K562 (cell line): ENCODE data around the gene CHRDL2. TPM values are rescaled to one million over a fixed set of nuclear protein-coding genes. Genes with fewer than 3 reads are reported as not detected.

Source experiments
- ATAC-seq: fragments of 200-7000 bp; cut with Tn5 transposase; 3 replicates; pipeline ENCODE4 v1.9.1; 2020; ENCODE audit warnings: moderate library complexity
- BruUV-seq: library from RNA; stranded (reverse); fragments of 400-500 nt; replicated peaks from 2 replicates; lab custom pipeline; 2021; lab: Mats Ljungman, UMichigan
- CTCF ChIA-PET: fragments of 300-600 bp; formaldehyde crosslinking; extraction: SDS; loops from one replicate; lab custom pipeline; 2021; ENCODE audit warnings: low intra/inter-chr PET ratio; lab: Yijun Ruan, JAX
- POLR2A ChIA-PET: fragments of 300-600, 350-650 bp; sonication (Branson Sonifier 250); formaldehyde crosslinking; extraction: SDS; loops from one replicate; lab custom pipeline; 2021; ENCODE audit warnings: antibody characterized with exemption, inconsistent platforms; lab: Yijun Ruan, JAX
- DNase-seq, 4 experiments: peaks; one replicate each; pipeline versions ENCODE4 v3.0.0 to v3.0.0-alpha.2; 2011 to 2018; ENCODE audit warnings: low spot score in 3 of 4, mixed read lengths in 3 of 4; ENCODE audit errors: extremely low read depth in 1 of 4
- FAIRE-seq: peaks from 2 replicates; lab custom pipeline; 2011; peaks lifted over from hg19 to GRCh38; lab: Jason Lieb, UNC
- H2AFZ ChIP-seq: 2 replicates; pipeline ENCODE4 v1.6.0; 2011; ENCODE audit warnings: low read depth, low read length, control low read depth, inconsistent platforms
- H3K27ac ChIP-seq: fragments of 200-600 bp; 3 replicates; pipeline ENCODE4 v1.8.0; 2011; ENCODE audit warnings: low read depth, mild to moderate bottlenecking, control low read depth, inconsistent platforms, low read length, moderate library complexity, mixed read lengths; ENCODE audit errors: extremely low read depth
- H3K27me3 ChIP-seq, 2 experiments: fragments of 300-600 bp in 1 of 2; 2 replicates in 1 of 2; 3 replicates in 1 of 2; pipeline versions ENCODE4 v1.6.0 to v1.8.0; 2011; ENCODE audit warnings: inconsistent platforms in 2 of 2, low read length in 2 of 2, mild to moderate bottlenecking in 1 of 2, mixed read lengths in 1 of 2, moderate library complexity in 1 of 2; ENCODE audit not compliant: control insufficient read depth in 2 of 2, insufficient read depth in 2 of 2
- H3K36me3 ChIP-seq: fragments of 300-600 bp; 3 replicates; pipeline ENCODE4 v1.8.0; 2011; ENCODE audit warnings: mild to moderate bottlenecking, low read length, inconsistent platforms; ENCODE audit not compliant: control insufficient read depth, insufficient read depth
- H3K4me1 ChIP-seq, 2 experiments: fragments of 200-600 bp in 1 of 2; replicated peaks in 1 of 2; 2 replicates in 1 of 2; 3 replicates in 1 of 2; pipeline versions ENCODE4 v1.5.1 to v1.8.0; 2011; ENCODE audit warnings: inconsistent platforms in 2 of 2, low read length in 2 of 2, mild to moderate bottlenecking in 1 of 2, mixed read lengths in 1 of 2, moderate library complexity in 1 of 2; ENCODE audit not compliant: control insufficient read depth in 2 of 2, insufficient read depth in 2 of 2
- H3K4me2 ChIP-seq: 2 replicates; pipeline ENCODE4 v1.6.1; 2011; ENCODE audit warnings: low read length, control low read depth, inconsistent platforms, mixed read lengths; ENCODE audit not compliant: insufficient read depth
- H3K4me3 ChIP-seq: fragments of 200-600 bp; sonication (generic), shearing (Covaris generic); 2 replicates; pipeline ENCODE4 v1.5.1; 2016; ENCODE audit warnings: control low read depth, inconsistent platforms
- H3K79me2 ChIP-seq: fragments of 200-600 bp; 3 replicates; pipeline ENCODE4 v1.8.0; 2011; ENCODE audit warnings: low read length, inconsistent platforms; ENCODE audit not compliant: control insufficient read depth, insufficient read depth
- H3K9ac ChIP-seq, 2 experiments: 2 replicates each; pipeline versions ENCODE4 v1.6.0 to v1.6.1; 2011; ENCODE audit warnings: low read depth in 2 of 2, low read length in 2 of 2, control low read depth in 1 of 2, inconsistent platforms in 1 of 2, mild to moderate bottlenecking in 1 of 2, mixed read lengths in 1 of 2; ENCODE audit not compliant: insufficient read depth in 1 of 2
- H3K9me1 ChIP-seq: one replicate; pipeline ENCODE4 v1.6.0; 2011; ENCODE audit warnings: inconsistent platforms, mild to moderate bottlenecking, low read length, moderate library complexity; ENCODE audit not compliant: control insufficient read depth, insufficient read depth
- H3K9me3 ChIP-seq: replicated peaks from 2 replicates; pipeline ENCODE4 v1.5.1; 2011; ENCODE audit warnings: low read depth, low read length, inconsistent platforms; ENCODE audit not compliant: control insufficient read depth, insufficient read depth
- H4K20me1 ChIP-seq: replicated peaks from 2 replicates; pipeline ENCODE4 v1.6.1; 2011; ENCODE audit warnings: low read length, inconsistent platforms, mixed read lengths; ENCODE audit not compliant: control insufficient read depth, insufficient read depth
- CC2D1A ChIP-seq: fragments of 450-650 bp; IDR thresholded peaks from 2 replicates; pipeline ENCODE4 v1.6.1; 2017; ENCODE audit warnings: mild to moderate bottlenecking
- L3MBTL2 ChIP-seq: fragments of 450-650 bp; IDR thresholded peaks from 2 replicates; pipeline ENCODE4 v1.6.1; 2016; ENCODE audit warnings: mild to moderate bottlenecking, moderate library complexity
- PYGO2 ChIP-seq: fragments of 450-650 bp; IDR thresholded peaks from 2 replicates; pipeline ENCODE4 v1.6.1; 2016; ENCODE audit warnings: mild to moderate bottlenecking, missing genetic modification characterization, moderate library complexity, missing compliant biosample characterization
- WGBS: fragments of 100-300 bp; shearing (Covaris generic); methylation state at CpG from one replicate; pipeline ENCODE4 v1.1.6; 2016; ENCODE audit warnings: low coverage, mixed read lengths; ENCODE audit not compliant: insufficient coverage; ENCODE audit errors: missing lambda C conversion rate; 5-methylcytosine and 5-hydroxymethylcytosine counted together
- in situ Hi-C: fragments of 300-500 bp; cut with MboI; formaldehyde crosslinking; loops from 4 replicates; pipeline ENCODE4 v1.15.0; 2018; ENCODE audit warnings: inconsistent platforms, mixed read lengths
- intact Hi-C: fragments of 100-400 bp; cut with micrococcal nuclease; formaldehyde crosslinking; loops from 2 replicates; pipeline ENCODE4 v1.14.2; 2022
- polyA plus RNA-seq, 8 experiments: library from polyadenylated mRNA; depleted of rRNA in 4 of 8; stranded (reverse) in 5 of 8; unstranded in 3 of 8; fragments of >200 nt; fragmentation: Nextera tagmentation in 2 of 8; fragmentation: Illumina TruSeq in 1 of 8; extraction: Ambion mirVana in 2 of 8; extraction: Trizol in 1 of 8; gene quantifications; 2 replicates each; pipeline versions ENCODE4 v1.2.1 to v1.2.3, GENCODE V29; 2011 to 2014; ENCODE audit warnings: inconsistent platforms in 1 of 8, missing spikeins in 1 of 8
- total RNA-seq, 7 experiments: library from RNA; depleted of rRNA in 6 of 7; stranded (reverse); fragments of >200 nt in 6 of 7; fragmentation: Illumina TruSeq in 2 of 7; extraction: Trizol in 2 of 7; gene quantifications; 2 replicates each; pipeline versions ENCODE4 v1.2.1 to v1.2.3, GENCODE V29; 2011 to 2021; ENCODE audit warnings: low replicate concordance in 1 of 7
- TF ChIP-seq, protein P1 (sequence below): fragments of 450-650 bp; formaldehyde crosslinking; IDR thresholded peaks from 2 replicates; pipeline ENCODE4 v1.4.0; 2020; ENCODE audit warnings: mild to moderate bottlenecking, mixed read lengths

The CHRDL2 gene
- total and polyA plus RNA-seq, 9 of the 15 experiments (the other 6 are each of a cell fraction or from before 2014, with no cell fraction given) = not detected

GRCh38 chr11:74647831-74648230, 83.4 kb downstream of the CHRDL2 start:
- H2AFZ ChIP-seq = no peak overlapping the region
- no peak overlapping the region for H3K27ac ChIP-seq
- TF ChIP-seq L3MBTL2 (no peak), CC2D1A (no peak)
- TF ChIP-seq, all 486 proteins: peak for 0
- in situ Hi-C loops (no loop called here), intact Hi-C loops (no loop called here)
- no peak overlapping the region for H3K9ac ChIP-seq
- peaks cover 0 to 9% of the 10 kb centered on the region in 2 experiments; a peak in 3 of 5 replicates for H3K4me1 ChIP-seq
- WGBS = 86% methylated on average over 3 of the region's 3 CpGs
- ChIA-PET CTCF (no interaction called here), POLR2A (no interaction called here)
- BruUV-seq = no TSS peak
- H3K4me3 ChIP-seq = no peak overlapping the region
- no peak for FAIRE-seq
- no peaks in the 10 kb centered on the region for H3K9me1 ChIP-seq
- no peak for DNase-seq
- H3K79me2 ChIP-seq = no peaks in the 10 kb centered on the region
- ATAC-seq = no peak
- no peak overlapping the region for H3K4me2 ChIP-seq
- peaks cover 15% of the 10 kb centered on the region; the same call in 1 of the 3 replicates for H3K36me3 ChIP-seq
- H3K9me3 ChIP-seq = no peaks in the 10 kb centered on the region
- H4K20me1 ChIP-seq = no peaks in the 10 kb centered on the region
- H3K27me3 ChIP-seq = no peaks in the 10 kb centered on the region

- no peak for FAIRE-seq
- Histone ChIP-seq H3K4me1 (peaks cover 0 to 14% of the 10 kb centered on the region in 2 experiments; a peak in 3 of 5 replicates), H3K4me2 (no peak overlapping the region), H3K9me3 (no peaks in the 10 kb centered on the region), H3K79me2 (no peaks in the 10 kb centered on the region), H3K4me3 (no peak overlapping the region), H3K36me3 (peaks cover 19% of the 10 kb centered on the region; the same call in 1 of the 3 replicates), H3K27me3 (no peaks in the 10 kb centered on the region), H2AFZ (no peak overlapping the region), H4K20me1 (no peaks in the 10 kb centered on the region), H3K9ac (no peak overlapping the region), H3K9me1 (no peaks in the 10 kb centered on the region), H3K27ac (no peak overlapping the region)
- TF ChIP-seq, protein P1, sequence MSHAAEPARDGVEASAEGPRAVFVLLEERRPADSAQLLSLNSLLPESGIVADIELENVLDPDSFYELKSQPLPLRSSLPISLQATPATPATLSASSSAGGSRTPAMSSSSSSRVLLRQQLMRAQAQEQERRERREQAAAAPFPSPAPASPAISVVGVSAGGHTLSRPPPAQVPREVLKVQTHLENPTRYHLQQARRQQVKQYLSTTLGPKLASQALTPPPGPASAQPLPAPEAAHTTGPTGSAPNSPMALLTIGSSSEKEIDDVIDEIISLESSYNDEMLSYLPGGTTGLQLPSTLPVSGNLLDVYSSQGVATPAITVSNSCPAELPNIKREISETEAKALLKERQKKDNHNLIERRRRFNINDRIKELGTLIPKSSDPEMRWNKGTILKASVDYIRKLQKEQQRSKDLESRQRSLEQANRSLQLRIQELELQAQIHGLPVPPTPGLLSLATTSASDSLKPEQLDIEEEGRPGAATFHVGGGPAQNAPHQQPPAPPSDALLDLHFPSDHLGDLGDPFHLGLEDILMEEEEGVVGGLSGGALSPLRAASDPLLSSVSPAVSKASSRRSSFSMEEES (CRISPR knock-in tag) = peak; percentile 56
- no peak for TF ChIP-seq PYGO2
- ChIA-PET POLR2A (interaction anchor here (1.5 kb wide), 1 partner anchor 12 kb away, joined by 3 read pairs; no protein-coding TSS in a partner anchor), CTCF (no interaction called here)
- no TSS peak for BruUV-seq
- ATAC-seq = no peak
- DNase-seq = no peak
- in situ Hi-C loops = no loop called here
- intact Hi-C loops = no loop called here
These were observed 83.8 kb downstream of the CHRDL2 start for GRCh38 chr11:74647404-74647803.
